Measurements from ENCODE around the gene NOX4. TPM values are rescaled to one million over a fixed set of nuclear protein-coding genes. Genes with fewer than 3 reads are reported as not detected.

The NOX4 gene
- total and polyA plus RNA-seq, 2 of the 8 experiments (the other 6 are each of a cell fraction or from before 2014, with no cell fraction given), result 2.0 to 2.3 TPM

DNA sequence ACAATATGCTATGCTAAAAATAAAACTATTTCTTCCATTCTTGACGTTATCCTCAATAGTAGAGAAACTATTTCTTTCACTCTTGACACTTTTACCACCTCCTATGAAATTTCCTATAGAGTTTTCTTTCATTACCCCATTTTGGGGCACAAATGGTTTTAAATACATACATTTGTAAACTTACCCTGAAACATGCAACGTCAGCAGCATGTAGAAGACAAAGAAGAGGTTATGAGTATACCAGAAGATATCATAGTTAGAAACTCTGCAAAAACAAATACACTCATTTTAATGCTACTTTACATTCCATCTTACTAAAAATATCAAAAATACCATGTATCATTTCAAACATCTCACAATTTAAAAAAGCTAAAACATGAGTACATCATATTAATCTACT, 69.5 kb downstream of the NOX4 start:
- no peak overlapping the region for H3K23ac ChIP-seq (ENCODE audit: insufficient read length)
- no peak overlapping the region for H3K4me2 ChIP-seq (ENCODE audit: insufficient read depth in 1 of 2, low read depth in 2 of 2, low read length in 2 of 2)
- H3K27me3 ChIP-seq (replicated peaks in 1 of 4; ENCODE audit: control insufficient read depth in 3 of 4, extremely low read depth in 1 of 4, insufficient read depth in 3 of 4, low read length in 3 of 4), result no peaks in the 10 kb centered on the region
- H2BK5ac ChIP-seq (ENCODE audit: low read depth, low read length), result no peak overlapping the region
- no peaks in the 10 kb centered on the region for H3K23me2 ChIP-seq (ENCODE audit: low read depth, low read length)
- no peak overlapping the region for H3K56ac ChIP-seq (replicated peaks; ENCODE audit: insufficient read length, low read depth, low read length)
- H3K9me3 ChIP-seq (ENCODE audit: insufficient read depth in 2 of 2, low read depth in 1 of 2, low read length in 1 of 2), result peaks cover 6 to 9% of the 10 kb centered on the region in 2 experiments; a peak in 3 of 4 replicates
- H4K5ac ChIP-seq (ENCODE audit: insufficient read length, low read depth, low read length), result no peak overlapping the region
- ChIA-PET CTCF (ENCODE audit: partially characterized antibody) (no interaction called here), POLR2A (ENCODE audit: partially characterized antibody) (no interaction called here)
- no peak overlapping the region for H3K9ac ChIP-seq (replicated peaks in 1 of 4; ENCODE audit: extremely low read depth in 1 of 4, low read depth in 3 of 4, low read length in 3 of 4)
- H2BK20ac ChIP-seq (ENCODE audit: low read length), result no peak overlapping the region
- peaks cover 0 to 2% (median 0%) of the 10 kb centered on the region in 4 experiments; a peak in 1 of 7 replicates for H3K4me1 ChIP-seq (replicated peaks in 1 of 4; ENCODE audit: control insufficient read depth in 3 of 4, insufficient read depth in 4 of 4, low read length in 3 of 4)
- H3K27ac ChIP-seq (ENCODE audit: low read depth, low read length), result no peak overlapping the region
- H3K4me3 ChIP-seq (ENCODE audit: extremely low read depth in 1 of 4, insufficient read depth in 2 of 4, low read depth in 3 of 4, low read length in 4 of 4), result no peak overlapping the region
- 94% methylated on average over 2 of the region's 2 CpGs; no CpG with 5 or more reads in 1 of the 2 experiments for WGBS, 2 experiments (ENCODE audit: extremely low coverage in 1 of 2, insufficient coverage in 1 of 2, insufficient read length in 1 of 2, insufficient replicate concordance in 2 of 2, low coverage in 1 of 2, low lambda C conversion rate in 2 of 2, missing lambda C conversion rate in 1 of 2)
- H2BK12ac ChIP-seq (ENCODE audit: low read depth, low read length), result no peak overlapping the region
- peaks cover 0 to 4% (median 0%) of the 10 kb centered on the region in 4 experiments; a peak in 1 of 8 replicates for H3K36me3 ChIP-seq (ENCODE audit: control insufficient read depth in 2 of 4, insufficient read depth in 4 of 4, low read length in 3 of 4)
- H4K8ac ChIP-seq (ENCODE audit: extremely low read depth, insufficient read depth, low read length), result no peak overlapping the region
- FAIRE-seq, result no peak
- no peak overlapping the region for H4K91ac ChIP-seq (replicated peaks; ENCODE audit: insufficient read length, low read length)
- no peaks in the 10 kb centered on the region for H3K79me1 ChIP-seq (ENCODE audit: low read depth, low read length)
- no peak overlapping the region for H2AK5ac ChIP-seq (ENCODE audit: low read depth, low read length)
- no peak overlapping the region for H2AFZ ChIP-seq (ENCODE audit: low read length)
- no peak for DNase-seq (ENCODE audit: low read depth in 1 of 2, low spot score in 2 of 2)
- no peaks in the 10 kb centered on the region for H3K79me2 ChIP-seq (ENCODE audit: control insufficient read depth in 1 of 2, insufficient read depth in 2 of 2, low read length in 2 of 2)
- H2BK15ac ChIP-seq (ENCODE audit: low read length), result no peak overlapping the region
- no peak overlapping the region for H3K14ac ChIP-seq (ENCODE audit: insufficient read length)
- no peak overlapping the region for H3K4ac ChIP-seq (replicated peaks; ENCODE audit: insufficient read length, low read depth, low read length)
- no peaks in the 10 kb centered on the region for H4K20me1 ChIP-seq (replicated peaks in 1 of 2; ENCODE audit: control insufficient read depth in 1 of 2, insufficient read depth in 2 of 2, low read length in 2 of 2)
- H3K18ac ChIP-seq (ENCODE audit: extremely low read depth, low read length), result no peak overlapping the region
- H2BK120ac ChIP-seq (replicated peaks; ENCODE audit: low read depth, low read length), result no peak overlapping the region
- no peak for TF ChIP-seq SP4 (IDR thresholded peaks at IDR 0.05; ENCODE audit: low read length)
- TF ChIP-seq TCF12 (IDR thresholded peaks at IDR 0.05; ENCODE audit: low read depth, low read length), result no peak
- TF ChIP-seq SAP30 (IDR thresholded peaks at IDR 0.05; ENCODE audit: insufficient read depth, insufficient replicate concordance, low read length), result no peak
- no peak for TF ChIP-seq POU5F1 (IDR thresholded peaks at IDR 0.05; ENCODE audit: low read depth, low read length)
- TF ChIP-seq MAX (IDR thresholded peaks at IDR 0.05), result no peak
- TF ChIP-seq RNF2 (IDR thresholded peaks at IDR 0.05; ENCODE audit: borderline replicate concordance, low read depth, low read length, missing control alignments, poor library complexity, severe bottlenecking), result no peak
- TF ChIP-seq, protein P1, sequence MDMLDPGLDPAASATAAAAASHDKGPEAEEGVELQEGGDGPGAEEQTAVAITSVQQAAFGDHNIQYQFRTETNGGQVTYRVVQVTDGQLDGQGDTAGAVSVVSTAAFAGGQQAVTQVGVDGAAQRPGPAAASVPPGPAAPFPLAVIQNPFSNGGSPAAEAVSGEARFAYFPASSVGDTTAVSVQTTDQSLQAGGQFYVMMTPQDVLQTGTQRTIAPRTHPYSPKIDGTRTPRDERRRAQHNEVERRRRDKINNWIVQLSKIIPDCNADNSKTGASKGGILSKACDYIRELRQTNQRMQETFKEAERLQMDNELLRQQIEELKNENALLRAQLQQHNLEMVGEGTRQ (IDR thresholded peaks at IDR 0.05; ENCODE audit: low read length), result no peak
- TF ChIP-seq TEAD4 (IDR thresholded peaks at IDR 0.05; ENCODE audit: low read depth, low read length), result no peak
- no peak for TF ChIP-seq GTF2F1 (IDR thresholded peaks at IDR 0.05; ENCODE audit: borderline replicate concordance, low read depth, low read length)
- no peak for TF ChIP-seq YY1 (IDR thresholded peaks at IDR 0.05; ENCODE audit: low read depth, low read length)
- no peak for TF ChIP-seq EP300 (IDR thresholded peaks at IDR 0.05; ENCODE audit: borderline replicate concordance in 1 of 2, low read depth in 2 of 2, low read length in 2 of 2)
- TF ChIP-seq FOSL1 (IDR thresholded peaks at IDR 0.05; ENCODE audit: insufficient read depth, low read depth, low read length), result no peak
- TF ChIP-seq NRF1 (IDR thresholded peaks at IDR 0.05; ENCODE audit: low read depth, low read length), result no peak

All from H1 (cell line).